SH-SY5Y (cell line): Measurements from ENCODE around the gene HAVCR1.

ENCODE experiments used
- GATA2 ChIP-seq: IDR thresholded peaks from 2 replicates; pipeline ENCODE4 v1.6.1; 2011; ENCODE audit warnings: mild to moderate bottlenecking, low read depth, low read length
- GATA3 ChIP-seq: IDR thresholded peaks from 2 replicates; pipeline ENCODE4 v1.6.1; 2011; ENCODE audit warnings: low read depth, mild to moderate bottlenecking, low read length, moderate library complexity

DNA sequence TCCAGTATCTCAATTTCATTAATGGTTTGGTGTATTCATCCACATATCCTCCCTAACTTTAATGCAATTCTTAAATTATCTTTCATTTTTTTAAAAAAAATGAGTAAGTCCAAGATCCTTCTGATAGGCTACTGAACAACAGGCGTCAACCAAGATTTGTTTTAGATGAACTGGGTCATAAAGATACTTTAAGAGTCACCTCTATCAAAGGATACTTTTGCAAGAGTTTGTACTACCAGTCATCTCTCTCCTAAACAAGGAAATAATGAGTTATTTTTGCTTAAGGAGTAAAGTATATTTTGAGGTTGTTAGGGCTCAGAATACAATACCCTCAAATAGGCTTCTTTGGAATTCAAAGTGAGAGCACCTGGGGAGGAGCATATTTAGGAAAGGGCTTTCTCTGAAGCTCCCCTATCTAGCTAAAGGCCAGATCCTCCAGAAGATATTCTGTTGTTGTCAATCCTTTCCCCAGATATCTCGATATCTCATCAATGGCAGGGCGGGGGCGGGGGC is 25.8 kb downstream of the HAVCR1 start:
- TF ChIP-seq GATA2: no peak
- no peak for TF ChIP-seq GATA3
